ENCODE results near the gene KIAA0040.

KIAA0040 gene

DNA sequence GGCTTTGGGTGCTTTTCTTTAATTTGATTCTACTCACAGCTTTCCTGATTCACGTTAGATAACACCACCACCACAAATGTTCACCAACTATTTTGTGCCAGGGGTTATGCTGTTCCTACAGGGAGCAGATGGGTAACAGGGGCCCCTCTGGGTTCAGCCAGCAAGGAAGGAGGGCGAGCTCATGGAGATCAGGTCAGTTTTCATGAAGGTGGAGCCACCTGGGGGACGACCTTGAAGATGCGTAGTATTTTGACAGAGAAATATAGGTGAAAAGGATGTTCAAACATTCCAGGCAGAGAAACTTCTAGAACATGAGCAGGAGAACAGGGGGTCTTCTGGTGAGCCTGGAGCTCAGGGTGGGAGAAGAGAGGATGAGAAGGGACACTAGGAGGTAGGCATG is 28.9 kb downstream of the KIAA0040 start:
- H3K4me1 ChIP-seq (ENCODE audit: control insufficient read depth, insufficient read depth, low read length), result no peaks in the 10 kb centered on the region
- POLR2A ChIA-PET, result no interaction called here
- CTCF ChIA-PET, result interaction anchor here (0.7 to 3.0 kb wide), 7 partner anchors 9 to 329 kb away, joined by 3 to 15 read pairs (median 5); no protein-coding TSS in a partner anchor
- peaks cover 0 to 5% of the 10 kb centered on the region in 2 experiments; a peak in 1 of 3 replicates for H3K36me3 ChIP-seq (ENCODE audit: control insufficient read depth in 2 of 2, insufficient read depth in 1 of 2, low read length in 2 of 2)
- TF ChIP-seq, protein P1, sequence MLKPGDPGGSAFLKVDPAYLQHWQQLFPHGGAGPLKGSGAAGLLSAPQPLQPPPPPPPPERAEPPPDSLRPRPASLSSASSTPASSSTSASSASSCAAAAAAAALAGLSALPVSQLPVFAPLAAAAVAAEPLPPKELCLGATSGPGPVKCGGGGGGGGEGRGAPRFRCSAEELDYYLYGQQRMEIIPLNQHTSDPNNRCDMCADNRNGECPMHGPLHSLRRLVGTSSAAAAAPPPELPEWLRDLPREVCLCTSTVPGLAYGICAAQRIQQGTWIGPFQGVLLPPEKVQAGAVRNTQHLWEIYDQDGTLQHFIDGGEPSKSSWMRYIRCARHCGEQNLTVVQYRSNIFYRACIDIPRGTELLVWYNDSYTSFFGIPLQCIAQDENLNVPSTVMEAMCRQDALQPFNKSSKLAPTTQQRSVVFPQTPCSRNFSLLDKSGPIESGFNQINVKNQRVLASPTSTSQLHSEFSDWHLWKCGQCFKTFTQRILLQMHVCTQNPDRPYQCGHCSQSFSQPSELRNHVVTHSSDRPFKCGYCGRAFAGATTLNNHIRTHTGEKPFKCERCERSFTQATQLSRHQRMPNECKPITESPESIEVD (tag by site-specific recombination; IDR thresholded peaks at IDR 0.05), result no peak
- TF ChIP-seq, protein P2, sequence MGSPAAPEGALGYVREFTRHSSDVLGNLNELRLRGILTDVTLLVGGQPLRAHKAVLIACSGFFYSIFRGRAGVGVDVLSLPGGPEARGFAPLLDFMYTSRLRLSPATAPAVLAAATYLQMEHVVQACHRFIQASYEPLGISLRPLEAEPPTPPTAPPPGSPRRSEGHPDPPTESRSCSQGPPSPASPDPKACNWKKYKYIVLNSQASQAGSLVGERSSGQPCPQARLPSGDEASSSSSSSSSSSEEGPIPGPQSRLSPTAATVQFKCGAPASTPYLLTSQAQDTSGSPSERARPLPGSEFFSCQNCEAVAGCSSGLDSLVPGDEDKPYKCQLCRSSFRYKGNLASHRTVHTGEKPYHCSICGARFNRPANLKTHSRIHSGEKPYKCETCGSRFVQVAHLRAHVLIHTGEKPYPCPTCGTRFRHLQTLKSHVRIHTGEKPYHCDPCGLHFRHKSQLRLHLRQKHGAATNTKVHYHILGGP (tag by site-specific recombination; IDR thresholded peaks at IDR 0.05), result no peak
- TF ChIP-seq ZNF169 (tag by site-specific recombination; IDR thresholded peaks at IDR 0.05) (no peak), ZNF433 (tag by site-specific recombination; IDR thresholded peaks at IDR 0.05; ENCODE audit: low read depth) (no peak), ZNF596 (tag by site-specific recombination; IDR thresholded peaks at IDR 0.05) (no peak), FEZF1 (tag by site-specific recombination; IDR thresholded peaks at IDR 0.05) (no peak), ZNF211 (tag by site-specific recombination; IDR thresholded peaks at IDR 0.05; ENCODE audit: low read depth) (no peak), ZNF624 (tag by site-specific recombination; IDR thresholded peaks at IDR 0.05) (no peak), WT1 (tag by site-specific recombination; IDR thresholded peaks at IDR 0.05) (no peak), ZBTB48 (tag by site-specific recombination; IDR thresholded peaks at IDR 0.05) (no peak), ZNF394 (tag by site-specific recombination; IDR thresholded peaks at IDR 0.05; ENCODE audit: borderline replicate concordance) (no peak), ZNF768 (tag by site-specific recombination; IDR thresholded peaks at IDR 0.05) (no peak)
- TF ChIP-seq, protein P3, sequence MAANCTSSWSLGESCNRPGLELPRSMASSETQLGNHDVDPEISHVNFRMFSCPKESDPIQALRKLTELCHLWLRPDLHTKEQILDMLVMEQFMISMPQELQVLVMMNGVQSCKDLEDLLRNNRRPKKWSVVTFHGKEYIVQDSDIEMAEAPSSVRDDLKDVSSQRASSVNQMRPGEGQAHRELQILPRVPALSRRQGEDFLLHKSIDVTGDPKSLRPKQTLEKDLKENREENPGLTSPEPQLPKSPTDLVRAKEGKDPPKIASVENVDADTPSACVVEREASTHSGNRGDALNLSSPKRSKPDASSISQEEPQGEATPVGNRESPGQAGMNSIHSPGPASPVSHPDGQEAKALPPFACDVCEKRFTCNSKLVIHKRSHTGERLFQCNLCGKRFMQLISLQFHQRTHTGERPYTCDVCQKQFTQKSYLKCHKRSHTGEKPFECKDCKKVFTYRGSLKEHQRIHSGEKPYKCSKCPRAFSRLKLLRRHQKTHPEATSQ (tag by site-specific recombination; IDR thresholded peaks at IDR 0.05), result no peak
- TF ChIP-seq, protein P4, sequence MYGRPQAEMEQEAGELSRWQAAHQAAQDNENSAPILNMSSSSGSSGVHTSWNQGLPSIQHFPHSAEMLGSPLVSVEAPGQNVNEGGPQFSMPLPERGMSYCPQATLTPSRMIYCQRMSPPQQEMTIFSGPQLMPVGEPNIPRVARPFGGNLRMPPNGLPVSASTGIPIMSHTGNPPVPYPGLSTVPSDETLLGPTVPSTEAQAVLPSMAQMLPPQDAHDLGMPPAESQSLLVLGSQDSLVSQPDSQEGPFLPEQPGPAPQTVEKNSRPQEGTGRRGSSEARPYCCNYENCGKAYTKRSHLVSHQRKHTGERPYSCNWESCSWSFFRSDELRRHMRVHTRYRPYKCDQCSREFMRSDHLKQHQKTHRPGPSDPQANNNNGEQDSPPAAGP (tag by site-specific recombination; IDR thresholded peaks at IDR 0.05), result no peak
- TF ChIP-seq, protein P5, sequence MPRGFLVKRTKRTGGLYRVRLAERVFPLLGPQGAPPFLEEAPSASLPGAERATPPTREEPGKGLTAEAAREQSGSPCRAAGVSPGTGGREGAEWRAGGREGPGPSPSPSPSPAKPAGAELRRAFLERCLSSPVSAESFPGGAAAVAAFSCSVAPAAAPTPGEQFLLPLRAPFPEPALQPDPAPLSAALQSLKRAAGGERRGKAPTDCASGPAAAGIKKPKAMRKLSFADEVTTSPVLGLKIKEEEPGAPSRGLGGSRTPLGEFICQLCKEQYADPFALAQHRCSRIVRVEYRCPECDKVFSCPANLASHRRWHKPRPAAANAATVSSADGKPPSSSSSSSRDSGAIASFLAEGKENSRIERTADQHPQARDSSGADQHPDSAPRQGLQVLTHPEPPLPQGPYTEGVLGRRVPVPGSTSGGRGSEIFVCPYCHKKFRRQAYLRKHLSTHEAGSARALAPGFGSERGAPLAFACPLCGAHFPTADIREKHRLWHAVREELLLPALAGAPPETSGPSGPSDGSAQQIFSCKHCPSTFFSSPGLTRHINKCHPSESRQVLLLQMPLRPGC (tag by site-specific recombination; IDR thresholded peaks at IDR 0.05), result no peak
- TF ChIP-seq, protein P6, sequence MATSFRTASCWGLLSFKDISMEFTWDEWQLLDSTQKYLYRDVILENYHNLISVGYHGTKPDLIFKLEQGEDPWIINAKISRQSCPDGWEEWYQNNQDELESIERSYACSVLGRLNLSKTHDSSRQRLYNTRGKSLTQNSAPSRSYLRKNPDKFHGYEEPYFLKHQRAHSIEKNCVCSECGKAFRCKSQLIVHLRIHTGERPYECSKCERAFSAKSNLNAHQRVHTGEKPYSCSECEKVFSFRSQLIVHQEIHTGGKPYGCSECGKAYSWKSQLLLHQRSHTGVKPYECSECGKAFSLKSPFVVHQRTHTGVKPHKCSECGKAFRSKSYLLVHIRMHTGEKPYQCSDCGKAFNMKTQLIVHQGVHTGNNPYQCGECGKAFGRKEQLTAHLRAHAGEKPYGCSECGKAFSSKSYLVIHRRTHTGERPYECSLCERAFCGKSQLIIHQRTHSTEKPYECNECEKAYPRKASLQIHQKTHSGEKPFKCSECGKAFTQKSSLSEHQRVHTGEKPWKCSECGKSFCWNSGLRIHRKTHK (tag by site-specific recombination; IDR thresholded peaks at IDR 0.05), result no peak
- TF ChIP-seq, protein P7, sequence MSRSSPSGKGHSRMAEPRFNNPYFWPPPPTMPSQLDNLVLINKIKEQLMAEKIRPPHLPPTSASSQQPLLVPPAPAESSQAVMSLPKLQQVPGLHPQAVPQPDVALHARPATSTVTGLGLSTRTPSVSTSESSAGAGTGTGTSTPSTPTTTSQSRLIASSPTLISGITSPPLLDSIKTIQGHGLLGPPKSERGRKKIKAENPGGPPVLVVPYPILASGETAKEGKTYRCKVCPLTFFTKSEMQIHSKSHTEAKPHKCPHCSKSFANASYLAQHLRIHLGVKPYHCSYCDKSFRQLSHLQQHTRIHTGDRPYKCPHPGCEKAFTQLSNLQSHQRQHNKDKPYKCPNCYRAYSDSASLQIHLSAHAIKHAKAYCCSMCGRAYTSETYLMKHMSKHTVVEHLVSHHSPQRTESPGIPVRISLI (tag by site-specific recombination; IDR thresholded peaks at IDR 0.05), result no peak
- TF ChIP-seq, protein P8, sequence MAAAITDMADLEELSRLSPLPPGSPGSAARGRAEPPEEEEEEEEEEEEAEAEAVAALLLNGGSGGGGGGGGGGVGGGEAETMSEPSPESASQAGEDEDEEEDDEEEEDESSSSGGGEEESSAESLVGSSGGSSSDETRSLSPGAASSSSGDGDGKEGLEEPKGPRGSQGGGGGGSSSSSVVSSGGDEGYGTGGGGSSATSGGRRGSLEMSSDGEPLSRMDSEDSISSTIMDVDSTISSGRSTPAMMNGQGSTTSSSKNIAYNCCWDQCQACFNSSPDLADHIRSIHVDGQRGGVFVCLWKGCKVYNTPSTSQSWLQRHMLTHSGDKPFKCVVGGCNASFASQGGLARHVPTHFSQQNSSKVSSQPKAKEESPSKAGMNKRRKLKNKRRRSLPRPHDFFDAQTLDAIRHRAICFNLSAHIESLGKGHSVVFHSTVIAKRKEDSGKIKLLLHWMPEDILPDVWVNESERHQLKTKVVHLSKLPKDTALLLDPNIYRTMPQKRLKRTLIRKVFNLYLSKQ (tag by site-specific recombination; IDR thresholded peaks at IDR 0.05; ENCODE audit: borderline replicate concordance), result no peak
- H3K4me3 ChIP-seq (ENCODE audit: low read depth, low read length), result no peak overlapping the region
- no peaks in the 10 kb centered on the region for H3K9me3 ChIP-seq (ENCODE audit: control insufficient read depth, insufficient read depth, low read depth, low read length)
- no peak overlapping the region for H3K27ac ChIP-seq (ENCODE audit: extremely low read depth, low read depth, low read length)
